HUDEP-2 (cell line): ENCODE measurements around the gene DNAH17.

ENCODE experiments used
- DNase-seq, 76 experiments: peaks; one replicate each; lab custom pipeline; 2025; ENCODE audit not compliant: unreplicated experiment in 76 of 76; lab: John Stamatoyannopoulos, UW

Gene DNAH17

DNA sequence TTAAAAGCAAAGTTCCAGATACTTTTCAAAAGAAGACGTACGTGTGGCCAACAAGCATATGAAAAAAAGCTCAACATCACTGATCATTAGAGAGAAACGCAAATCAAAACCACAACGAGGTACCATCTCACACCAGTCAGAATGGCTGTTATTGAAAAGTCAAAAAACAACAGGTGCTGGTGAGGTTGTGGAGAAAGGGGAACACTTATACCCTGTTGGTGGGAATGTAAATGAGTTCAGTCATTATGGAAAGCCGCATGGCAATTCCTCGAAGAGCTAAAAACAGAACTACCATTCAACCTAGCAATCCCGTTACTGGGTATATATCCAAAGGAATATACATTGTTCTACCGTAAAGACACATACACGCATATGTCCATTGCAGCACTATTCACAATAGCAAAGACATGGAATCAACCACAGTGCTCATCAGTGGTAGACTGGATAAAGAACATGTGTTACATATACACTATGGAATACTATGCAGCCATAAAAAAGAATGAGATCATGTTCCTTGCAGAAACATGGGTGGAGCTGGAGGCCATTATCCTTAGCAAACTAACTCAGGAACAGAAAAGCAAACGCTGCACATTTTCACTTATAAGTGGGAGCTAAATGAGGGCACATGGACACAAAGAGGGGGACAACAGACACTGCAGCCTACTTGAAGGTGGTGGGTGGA is 31.1 kb upstream of the DNAH17 start:
- DNase-seq = no peak

DNA sequence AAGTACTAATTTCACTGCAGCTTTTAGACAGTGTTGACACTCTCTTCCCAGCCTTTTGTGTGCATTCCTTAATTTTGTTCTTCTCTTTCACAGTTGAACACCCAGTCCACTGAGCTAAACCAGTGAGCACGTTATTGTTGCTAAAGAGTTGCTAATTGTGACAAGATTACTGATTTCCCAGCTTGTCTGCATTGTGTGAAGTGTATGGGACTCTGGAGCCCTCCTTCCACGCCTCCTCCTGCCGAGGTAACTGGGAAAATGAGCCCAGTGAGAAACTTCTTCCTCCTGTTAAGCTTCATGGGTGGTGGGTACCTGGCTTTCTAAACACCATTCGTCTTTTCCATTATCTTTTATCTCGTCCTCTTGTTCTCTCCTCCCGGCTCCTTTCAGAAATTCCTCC is 29.8 kb upstream of the DNAH17 start:
- no peak for DNase-seq

DNA sequence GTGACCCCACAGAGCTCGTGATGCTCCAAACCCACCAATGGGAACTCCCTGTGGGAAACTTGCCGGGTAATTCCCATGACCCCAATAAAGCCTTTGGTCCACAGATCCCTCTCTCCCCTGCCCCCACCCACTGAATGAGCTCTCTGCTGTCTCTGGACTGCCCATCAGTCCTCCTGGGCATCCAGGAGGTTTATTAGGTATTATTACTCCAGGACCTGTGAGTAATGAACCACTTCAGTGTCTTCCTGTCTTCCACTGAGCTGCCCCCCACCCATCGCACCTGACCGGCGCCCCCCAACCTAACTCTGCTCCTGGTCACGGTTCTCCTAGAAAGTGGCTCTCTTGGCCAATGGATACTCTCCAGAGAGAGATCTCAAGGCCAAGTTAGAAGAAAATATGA is 28.7 kb upstream of the DNAH17 start:
- no peak for DNase-seq

DNA sequence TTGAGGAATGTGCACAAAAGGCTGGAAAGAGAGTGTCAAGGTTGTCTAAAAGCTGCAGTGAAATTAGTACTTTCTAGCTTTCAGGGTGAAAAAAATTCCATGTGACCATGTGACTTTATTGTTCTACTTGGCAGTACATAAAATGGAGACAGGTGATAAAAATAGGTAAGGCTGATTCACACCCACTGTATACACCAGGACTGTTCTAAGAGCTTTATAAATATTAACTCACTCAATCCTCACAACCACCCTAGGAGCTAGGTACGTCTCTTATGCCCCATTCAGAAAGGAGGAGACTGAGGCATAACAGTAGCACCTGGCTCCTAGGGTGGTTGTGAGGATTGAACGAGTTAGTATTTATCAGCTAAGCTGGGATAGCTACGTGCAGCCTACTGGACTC is 28.2 kb upstream of the DNAH17 start:
- no peak for DNase-seq

DNA sequence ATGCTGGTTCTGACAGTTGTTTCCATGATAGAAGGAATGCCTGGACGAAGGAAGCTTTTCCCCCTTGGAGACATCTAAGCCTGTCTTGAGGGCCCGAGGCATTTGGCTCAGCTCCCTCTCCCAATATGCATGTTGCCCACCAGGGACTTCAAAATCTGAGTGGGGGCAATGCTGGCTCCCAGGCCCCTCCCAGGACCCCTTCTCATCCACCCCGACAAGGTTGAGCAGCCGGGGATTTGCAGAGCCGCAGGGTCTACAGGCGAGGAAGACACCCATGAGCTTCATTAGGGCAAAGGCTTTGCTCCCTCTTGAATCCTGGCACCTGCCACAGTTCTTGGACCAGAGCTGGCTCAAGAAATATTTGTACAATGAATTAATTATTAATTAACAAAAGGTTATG is 25.1 kb upstream of the DNAH17 start:
- no peak for DNase-seq

DNA sequence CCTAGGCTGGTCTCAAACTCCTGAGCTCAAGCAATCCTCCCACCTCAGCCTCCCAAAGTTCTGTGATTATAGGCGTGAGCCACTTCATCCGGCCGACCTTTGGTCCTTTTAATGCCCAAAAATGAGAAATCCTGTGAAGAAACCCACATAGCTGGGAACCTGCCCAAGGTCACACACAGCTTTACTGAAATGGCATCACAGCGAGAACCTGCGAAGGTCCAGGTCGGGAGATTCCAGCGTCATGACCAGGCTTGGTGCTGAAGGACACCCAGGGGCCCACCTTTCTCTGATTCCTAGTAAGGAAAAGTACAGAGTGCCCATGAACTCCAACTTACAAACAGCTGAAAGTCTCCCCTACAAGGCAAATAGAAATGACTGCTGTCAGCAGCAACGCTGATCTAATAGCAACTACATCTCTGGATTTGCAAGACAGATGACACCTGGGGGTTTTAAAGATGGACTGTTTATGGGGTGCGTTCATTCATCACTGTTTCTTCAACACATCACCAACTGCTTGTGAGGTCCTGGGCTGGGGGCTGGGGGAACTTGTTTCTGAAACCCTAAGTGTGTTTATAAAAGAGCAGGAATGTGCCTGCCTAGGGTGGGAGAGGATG is 24.5 kb upstream of the DNAH17 start:
- no peak for DNase-seq

DNA sequence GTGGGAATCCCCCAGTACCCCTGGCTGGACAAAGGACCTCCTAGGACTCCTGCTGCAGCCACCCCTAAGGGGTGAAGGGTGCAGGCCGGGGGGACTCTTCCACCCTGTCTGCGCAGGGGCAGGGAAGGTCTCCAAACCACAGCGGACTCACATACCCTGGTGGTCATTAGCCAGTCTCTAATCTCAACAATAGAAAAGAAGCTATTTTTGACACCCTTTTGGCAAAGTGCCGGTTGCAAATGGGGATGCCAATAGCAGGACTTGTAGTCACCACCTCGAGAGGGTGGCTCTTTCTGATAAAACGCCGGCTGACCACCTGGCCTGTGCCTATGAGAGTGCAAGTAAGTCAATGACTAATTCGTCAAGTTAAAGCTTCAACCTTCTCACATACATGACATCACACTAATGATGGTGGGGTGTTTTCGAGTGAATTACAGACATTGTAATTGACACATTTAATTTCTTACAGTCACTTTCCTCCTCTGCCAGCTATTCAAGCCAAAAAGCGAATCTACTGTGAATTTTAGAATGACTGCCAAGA is 23.1 kb upstream of the DNAH17 start:
- DNase-seq = no peak

DNA sequence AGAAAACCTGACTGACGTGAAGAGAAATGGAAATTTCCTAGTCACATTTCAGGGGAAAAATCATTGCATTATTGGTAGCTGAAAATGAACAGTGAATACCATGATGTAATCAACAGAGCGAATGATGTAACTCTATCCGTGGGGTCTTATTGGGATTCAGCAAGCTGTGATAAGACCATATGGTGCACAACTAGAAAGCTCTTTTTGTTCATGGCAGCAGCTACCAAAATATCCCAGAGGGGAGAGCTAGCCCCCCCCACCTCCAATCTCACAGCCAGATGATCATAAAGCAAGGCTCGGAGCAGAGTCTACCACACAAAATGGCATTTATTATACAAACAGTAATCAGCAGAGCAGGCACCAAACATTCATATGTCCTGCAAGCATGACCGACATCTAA is 22.2 kb upstream of the DNAH17 start:
- no peak for DNase-seq

DNA sequence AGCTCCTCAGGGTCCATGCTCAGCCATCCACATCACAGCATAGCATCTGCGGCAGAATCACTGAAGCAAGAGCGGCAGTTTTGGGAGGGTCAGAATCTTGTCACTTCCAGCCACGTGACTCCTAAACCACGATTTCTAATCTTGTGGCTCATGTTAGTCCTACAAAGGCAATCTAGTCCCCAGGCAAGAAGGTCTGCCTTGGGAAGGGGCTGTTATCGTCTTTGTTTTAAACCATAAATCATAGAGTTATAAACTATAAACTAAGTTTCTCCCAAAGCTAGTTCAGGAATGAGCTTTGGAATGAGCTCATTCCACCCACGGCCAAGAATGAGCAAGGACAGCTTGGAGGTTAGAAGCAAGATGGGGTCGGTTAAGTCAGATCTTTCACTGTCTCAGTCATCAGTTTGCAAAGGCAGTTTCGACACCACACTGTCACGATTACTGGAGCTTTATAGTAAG is 20.8 kb upstream of the DNAH17 start:
- DNase-seq = no peak

DNA sequence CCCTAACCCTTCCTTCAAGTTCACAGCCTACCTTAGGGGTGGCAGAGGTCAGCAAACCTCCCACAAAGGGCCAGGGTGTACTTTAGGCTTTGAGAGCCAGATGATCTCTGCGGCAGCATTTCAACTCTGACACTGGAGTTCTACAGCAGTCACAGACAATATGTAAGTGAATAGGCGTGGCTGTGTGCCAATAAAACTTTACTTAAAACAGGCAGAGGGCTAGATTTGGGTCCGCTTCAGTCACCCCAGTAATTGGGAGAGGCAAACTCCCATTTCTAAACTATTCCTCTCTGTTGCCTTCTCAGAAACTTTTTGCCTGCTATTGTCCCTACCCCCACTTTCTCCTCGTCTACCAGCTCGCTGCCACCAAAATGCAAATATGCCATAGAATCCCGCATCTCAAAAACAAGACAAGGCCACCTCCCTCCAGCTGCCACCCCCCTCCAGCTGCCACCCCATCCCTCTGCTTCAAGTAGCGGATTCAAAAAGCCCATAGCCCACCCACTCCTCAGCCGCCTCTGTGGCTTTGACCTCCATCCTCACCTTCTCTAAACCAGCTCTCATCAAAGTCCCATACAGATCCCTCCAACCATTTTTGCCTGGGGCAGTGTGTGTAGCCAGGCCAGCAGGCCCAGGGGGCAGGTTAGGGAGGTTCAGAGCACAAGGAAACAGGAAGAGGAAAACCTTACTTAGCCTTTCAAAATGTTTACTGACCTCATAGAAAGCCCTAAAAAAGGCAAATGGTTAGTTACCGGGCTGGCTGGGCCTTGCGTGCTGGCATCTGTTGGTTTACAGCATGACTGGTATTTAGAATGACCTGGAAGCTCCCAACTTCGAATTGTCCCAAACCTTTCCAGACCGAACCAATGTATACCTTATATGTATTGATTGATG is 19.9 kb upstream of the DNAH17 start:
- no peak for DNase-seq

DNA sequence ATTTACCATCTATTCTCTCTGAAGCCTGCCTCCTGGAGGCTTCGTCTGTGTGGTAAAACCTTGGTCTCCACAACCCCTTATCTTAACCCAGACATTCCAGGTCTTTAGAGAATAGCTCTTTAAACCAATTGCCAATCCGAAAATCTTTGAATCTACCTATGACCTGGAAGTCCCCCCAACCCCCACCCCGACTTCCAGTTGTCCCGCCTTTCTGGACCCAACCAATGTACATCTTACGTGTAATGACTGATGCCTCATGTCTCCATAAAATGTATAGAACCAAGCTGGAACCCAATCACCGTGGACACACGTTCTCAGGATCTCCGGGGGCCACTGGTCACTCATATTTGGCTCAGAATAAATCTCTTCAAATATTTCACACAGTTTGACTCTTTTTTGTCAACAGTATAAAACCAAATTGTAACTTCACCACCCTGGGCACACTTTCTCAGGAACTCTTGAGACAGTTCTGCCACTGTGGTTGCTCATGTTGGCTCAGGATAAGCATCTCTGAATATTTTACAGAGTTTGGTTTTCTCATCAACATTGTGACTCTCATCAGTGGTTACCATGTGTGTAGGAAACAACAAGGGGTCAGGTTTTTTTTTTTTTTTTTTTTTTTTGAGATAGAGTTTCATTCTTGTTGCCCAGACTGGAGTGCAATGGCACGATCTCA is 18.1 kb upstream of the DNAH17 start:
- no peak for DNase-seq

DNA sequence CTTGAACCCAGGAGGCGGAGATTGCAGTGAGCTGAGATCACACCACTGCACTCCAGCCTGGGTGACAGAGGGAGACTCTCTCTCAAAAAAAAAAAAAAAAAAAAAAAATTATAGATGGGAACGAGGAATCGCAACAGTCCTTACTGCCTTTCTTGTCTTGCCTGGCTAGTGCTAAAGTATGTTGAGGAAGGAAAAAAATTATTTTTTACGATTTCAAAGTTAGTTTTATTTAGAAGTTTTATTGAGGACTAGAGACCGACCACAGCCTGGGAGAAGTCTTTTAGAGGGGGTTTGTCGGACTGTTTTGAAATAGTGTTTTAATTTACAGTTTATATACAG is 15.8 kb upstream of the DNAH17 start:
- no peak for DNase-seq

DNA sequence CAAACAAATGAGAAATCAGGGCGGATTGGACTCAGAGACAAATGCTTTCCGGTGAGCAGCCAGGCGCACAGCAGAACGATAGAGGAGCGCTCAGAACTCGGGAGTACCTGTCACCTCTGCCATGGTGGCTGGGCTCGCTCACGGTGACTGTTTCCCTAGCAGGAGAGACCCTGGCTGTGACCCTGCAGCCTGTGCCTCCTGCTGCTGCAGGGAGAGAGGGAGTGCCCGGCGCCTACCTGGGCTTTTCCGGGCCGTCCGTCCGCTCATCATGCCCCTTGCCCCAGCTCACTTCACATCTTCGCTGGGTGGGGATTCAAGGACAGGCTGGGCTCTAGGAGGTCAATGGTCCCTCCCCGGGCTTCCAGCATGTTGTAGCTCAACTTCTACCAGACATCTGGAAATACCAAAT is 14.1 kb upstream of the DNAH17 start:
- no peak for DNase-seq

DNA sequence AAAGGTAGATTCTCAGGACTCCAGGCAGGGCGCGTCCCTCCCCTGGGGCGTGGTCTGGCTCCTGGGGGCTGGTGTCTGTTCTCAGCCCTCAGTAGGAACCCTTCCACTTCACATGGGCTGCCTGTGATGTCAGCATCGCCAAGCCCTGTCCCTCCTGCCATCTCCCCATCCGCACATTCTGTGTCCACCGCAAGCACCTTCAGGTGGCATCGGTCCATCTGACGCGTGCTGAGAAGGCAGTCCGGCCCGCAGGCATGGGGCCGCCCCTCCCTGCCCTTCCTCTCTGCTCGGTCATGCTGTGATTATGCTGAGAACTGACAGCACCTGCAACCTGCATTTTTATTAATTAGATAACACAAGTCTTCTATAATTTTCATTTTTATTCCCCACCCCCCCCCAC is 12.7 kb upstream of the DNAH17 start:
- no peak for DNase-seq

DNA sequence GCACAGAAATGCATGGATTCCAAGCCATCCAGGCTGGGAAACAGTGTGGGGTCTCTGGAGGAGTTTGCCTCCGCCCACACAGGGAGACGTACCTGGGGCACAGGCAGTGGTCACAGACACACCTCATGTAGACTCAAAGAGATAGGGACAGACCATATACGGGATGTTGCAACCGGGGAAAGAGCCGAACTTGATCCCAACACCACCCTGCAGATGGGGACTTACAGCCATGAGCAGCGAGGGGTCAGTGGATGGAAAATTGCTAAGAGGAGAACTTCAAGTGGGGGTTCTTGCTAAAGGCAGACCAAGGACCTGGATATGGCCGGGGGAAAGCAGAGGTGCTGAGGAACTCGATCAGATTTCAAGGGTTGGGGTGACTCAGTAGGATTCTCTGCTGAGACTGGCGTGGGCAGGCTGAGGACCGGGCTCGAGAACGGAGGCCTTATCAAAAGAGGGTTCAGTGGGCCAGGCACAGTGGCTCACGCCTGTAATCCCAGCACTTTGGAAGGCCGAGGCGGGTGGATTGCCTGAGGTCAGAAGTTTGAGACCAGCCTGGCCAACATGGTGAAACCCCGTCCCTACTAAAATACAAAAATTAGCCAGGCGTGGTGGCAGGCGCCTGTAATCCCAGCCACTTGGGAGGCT is 12.0 kb upstream of the DNAH17 start:
- DNase-seq = no peak

DNA sequence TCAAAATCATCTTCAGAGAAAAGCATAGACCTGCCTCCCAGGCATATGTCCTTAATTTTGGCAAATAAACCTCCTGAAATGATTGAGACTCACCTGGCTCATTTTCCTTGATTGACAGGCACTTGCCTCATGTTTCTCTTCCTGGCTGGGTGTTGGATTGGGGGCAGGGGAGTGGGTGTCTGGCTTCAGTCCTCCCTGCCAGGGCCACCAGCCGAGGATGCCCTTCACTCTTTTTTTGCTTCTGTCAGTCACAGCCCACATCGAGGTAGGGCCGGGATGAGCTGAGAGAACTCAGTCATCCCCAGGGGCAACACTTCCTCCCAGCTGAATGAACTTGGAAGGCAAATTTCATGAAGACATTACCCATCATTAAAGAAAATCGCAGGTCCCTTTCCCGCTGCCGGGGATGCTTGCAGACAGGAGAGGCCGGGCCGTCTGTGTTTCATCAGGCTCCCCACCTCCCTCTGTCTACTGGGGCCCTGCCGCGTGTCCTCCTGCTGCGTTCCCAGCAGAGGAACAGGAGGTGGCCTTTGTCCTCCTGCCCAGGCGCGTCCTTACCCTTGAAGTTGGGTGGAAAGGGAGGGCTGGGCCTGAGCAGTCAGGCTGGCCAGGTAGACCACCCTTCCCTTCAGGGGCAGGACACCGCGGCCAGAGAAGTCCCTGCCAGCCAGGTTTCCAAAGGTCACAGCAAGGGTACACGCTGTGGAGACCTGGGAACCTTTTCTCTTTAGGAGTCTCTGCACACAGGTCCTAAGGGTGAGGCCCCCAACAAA is 11.2 kb upstream of the DNAH17 start:
- DNase-seq = no peak

DNA sequence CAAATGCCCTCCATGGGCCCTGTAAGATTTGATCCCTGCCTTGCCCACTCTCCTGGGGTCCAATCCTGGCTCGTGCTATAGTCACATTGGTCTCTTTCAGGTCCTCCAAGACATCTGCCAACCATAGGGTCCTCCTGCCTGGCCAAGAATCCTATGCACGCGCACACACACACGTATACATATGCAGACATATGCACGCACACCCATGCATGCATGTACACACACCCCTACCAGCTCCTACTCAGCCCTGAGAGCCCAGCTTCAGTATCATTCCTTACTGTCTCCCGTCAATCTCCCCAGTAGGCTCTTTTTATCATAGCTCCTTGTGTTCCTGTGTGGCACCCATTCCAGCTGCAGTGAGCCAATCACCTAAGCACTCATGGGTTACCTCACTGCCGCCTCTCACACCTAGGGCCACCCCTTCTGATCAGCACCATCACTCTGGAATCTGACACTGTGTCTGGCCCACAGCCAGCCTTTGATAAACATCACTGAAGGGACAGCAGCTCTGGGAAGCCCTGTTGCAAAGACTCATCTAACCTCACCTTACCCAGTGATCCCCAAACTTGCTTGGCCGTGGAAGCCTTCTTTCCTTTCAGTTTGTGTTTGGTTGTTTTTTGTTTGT is 7.9 kb upstream of the DNAH17 start:
- DNase-seq = no peak

DNA sequence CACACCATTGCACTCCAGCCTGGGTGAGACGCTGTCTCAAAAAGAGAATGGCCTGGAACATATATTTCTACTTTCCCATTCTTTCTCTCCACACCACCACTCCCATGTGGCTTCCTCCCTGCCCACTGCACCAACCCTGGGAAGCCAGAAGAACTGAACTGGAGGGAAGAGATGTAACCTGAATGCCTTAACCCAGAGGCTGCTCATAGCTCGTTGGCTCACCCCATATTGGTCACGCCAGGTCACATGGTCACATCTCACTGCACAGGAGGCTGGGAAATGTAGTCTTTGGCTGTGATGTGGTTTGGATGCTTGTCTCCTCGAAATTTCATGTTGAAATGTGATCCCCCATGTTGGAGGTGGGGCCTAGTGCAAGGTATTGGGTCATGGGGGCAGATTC is 5.9 kb upstream of the DNAH17 start:
- DNase-seq = no peak

DNA sequence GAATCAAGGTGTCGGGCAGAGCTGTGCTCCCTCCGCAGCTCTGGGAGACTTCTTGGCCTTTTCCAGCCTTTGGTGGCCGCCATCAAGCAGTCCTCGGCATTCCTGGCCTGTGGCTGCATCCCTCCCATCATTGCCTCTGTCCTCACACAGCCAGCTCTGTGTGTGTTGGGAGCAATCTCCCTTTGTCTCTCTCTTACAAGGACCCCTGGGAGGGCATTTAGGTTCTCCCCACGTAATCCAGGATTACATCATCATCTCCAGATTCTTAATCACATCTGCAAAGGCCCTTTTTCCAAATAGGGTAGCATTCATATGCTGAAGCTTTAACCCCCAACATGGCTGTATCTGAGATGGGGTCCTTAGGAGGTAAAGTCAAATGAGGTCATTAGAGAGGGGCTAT is 4.1 kb upstream of the DNAH17 start:
- DNase-seq = no peak
